8988T (cell line): ENCODE results near the gene MED12L.
"Not testable (repeated sequence)": the region's sequence is repeated elsewhere in the genome, so short reads cannot be mapped to it uniquely, and the experiment has no call there.

Source experiments
- DNase-seq: peaks from one replicate; pipeline ENCODE4 v3.0.0; 2011

Gene MED12L

DNA sequence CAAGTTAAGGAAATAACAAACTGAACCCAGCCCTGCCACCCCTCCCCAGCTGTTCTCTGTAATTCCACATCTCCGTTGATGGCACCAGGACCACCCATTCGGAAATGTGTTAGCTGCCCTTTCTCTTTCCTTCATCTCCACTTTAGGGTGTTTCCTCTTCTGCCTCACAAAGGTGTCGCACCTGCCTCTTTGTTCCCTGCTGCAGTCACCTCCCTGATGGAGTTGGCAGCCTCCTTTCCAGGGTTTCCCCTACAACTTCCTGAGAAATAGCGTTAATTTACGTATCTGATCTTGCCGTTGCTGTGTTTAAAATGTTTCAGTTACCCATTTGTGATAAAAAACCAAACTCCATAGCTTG lies 60.2 kb downstream of the MED12L start:
- DNase-seq, result no peak

DNA sequence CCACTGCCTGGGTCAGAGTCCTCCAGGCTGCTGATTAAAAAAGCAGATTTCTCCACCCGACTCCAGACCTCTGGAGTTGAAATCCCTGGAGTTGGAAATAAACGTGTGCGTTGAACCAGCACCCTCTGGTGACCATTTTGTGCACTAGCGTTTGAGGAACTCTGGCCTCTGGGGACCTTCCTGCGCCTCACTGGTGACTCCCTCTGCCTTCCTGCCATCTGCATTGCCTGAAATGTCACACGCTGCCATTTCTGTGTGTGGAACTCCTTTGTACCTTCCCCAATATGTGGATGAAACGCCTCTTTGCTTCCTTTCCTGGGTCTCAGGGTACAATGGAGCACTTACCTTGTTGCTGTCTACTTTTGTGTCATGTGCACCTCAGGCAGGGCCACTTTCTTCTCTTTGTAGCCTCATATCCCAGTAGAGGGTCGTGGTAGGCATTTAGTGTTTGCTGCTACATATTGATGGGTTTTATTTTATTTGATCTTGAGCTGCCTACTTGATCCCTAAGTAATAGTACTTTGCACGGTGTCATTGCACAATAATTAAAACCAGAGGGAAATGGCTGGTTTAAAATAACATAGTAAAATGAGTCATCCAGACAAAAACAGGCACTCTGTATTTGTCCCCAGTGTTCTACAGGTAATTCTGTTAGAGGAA lies 60.7 kb downstream of the MED12L start:
- peak; percentile 15 for DNase-seq

GRCh38 chr3:151146731-151147091 lies 61.2 kb downstream of the MED12L start:
- DNase-seq, result no peak

DNA sequence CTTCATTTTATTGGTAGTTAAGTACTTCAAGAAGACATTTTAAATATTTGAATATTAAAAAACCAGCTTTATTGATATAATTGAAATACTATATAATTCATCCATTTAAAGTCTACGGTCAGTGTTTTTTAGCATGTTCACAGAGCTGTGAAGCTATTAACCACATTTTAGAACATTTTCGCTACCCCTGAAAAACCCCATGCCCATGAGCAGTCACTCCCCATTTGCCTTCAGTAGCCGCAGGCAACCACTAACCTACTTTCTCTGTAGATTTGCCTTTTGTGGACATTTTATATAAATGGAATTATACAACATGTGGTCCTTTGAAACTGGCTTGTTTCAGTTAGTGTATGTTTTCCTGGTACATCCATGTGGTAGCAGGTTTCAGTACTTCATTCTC lies 61.8 kb downstream of the MED12L start:
- no peak for DNase-seq

DNA sequence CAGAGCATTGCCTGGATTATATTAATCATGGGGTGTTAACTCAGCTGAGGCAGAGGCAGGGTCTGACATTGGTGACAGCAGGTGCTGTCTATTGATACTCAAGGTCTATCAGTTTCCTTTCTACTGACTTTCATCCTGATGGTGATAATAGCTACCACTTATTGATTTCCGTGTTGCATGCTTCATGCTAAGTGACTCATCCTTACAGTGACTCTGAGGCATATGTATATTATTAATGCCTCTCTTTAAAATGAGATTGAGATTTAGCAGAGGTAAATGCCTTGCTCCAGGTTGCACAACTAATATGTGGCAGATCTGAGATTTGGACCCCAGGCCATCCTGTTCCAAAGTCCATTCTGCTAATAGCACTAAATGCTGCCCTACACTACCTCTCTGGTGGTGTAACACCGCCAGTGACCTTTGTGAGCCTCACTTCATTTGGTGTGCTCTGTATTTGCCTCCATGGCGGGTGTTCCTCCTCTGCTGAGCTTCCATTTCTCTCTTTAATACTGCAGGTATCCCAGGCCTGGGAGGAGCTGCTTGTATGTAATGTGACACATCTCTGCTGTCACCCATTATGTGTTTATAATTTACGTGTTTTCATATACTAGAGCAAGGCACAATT lies 67.1 kb downstream of the MED12L start:
- no peak for DNase-seq

- no peak for DNase-seq
Measured at GRCh38 chr3:151154566-151154965, 69.1 kb downstream of the MED12L start.

- no peak for DNase-seq
Measured at GRCh38 chr3:151155409-151156128, 70.1 kb downstream of the MED12L start.

GRCh38 chr3:151156618-151157216 lies 71.3 kb downstream of the MED12L start:
- no peak for DNase-seq

DNA sequence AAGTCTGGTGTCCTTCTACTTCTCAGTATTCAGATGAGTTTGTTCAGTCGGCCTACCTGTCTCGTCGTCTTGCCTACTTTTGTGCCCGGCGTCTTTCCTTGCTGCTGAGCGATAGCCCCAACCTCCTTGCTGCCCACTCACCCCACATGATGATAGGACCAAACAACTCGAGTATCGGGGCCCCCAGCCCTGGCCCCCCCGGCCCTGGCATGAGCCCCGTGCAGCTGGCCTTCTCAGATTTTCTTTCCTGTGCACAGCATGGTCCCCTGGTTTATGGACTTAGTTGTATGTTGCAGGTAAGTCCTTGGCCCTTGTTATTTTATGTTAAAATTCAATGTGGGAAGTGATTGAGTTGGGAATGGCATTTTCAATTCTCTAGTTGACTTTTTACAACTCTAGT lies 74.3 kb downstream of the MED12L start:
- no peak for DNase-seq

DNA sequence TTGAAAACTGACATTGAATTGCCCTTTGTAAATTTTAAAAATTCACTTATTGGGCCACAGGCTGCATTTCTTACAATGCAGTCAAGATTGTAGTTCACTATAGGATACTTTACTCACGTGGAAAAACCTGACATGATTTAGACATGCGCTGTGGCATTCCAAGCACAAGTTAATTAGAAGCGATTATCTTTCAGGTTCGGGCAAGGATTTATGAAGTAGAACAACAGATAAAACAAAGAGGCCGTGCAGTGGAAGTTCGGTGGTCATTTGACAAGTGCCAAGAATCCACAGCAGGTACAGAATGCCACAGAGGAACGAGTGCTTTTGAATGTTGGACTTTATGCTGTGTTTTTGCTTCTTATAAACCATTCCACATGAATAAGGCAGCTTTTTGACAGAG lies 79.8 kb downstream of the MED12L start:
- DNase-seq, result no peak

- no peak for DNase-seq
Measured at GRCh38 chr3:151166161-151166560, 80.7 kb downstream of the MED12L start.

GRCh38 chr3:151168269-151169094 lies 83.0 kb downstream of the MED12L start:
- peak; percentile 17 for DNase-seq

DNA sequence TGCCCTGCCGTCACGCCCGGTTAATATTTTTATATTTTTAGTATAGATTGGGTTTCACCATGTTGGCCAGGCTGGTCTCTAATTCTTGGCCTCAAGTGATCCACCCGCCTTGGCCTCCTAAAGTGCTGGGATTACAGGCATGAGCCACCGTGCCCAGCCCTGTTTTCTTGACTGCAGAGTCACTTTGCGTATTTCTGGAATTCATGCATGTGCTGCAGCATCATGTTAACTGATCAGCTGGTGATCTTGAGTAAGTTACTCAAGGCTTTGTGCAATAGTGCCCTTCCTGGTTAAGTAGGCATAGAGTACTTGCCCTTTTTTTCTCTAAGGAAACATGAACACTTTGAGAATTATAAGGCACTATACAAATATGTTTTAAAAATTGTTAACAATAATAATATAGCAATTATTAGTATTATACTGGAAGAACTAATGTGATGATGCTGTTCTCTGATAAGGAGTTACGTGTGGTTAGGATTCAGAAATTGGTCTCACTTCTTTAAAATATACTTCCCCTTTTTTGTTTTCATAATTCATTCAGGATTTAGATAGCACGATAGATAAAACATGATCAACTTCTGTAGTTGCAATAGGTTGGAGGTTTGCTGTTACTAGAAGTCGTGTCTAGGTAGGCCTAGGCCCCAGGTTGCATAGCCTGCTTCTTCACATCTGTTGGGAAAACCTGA lies 83.9 kb downstream of the MED12L start:
- no peak for DNase-seq

GRCh38 chr3:151169948-151170679 lies 84.7 kb downstream of the MED12L start:
- not testable (repeated sequence) for DNase-seq

DNA sequence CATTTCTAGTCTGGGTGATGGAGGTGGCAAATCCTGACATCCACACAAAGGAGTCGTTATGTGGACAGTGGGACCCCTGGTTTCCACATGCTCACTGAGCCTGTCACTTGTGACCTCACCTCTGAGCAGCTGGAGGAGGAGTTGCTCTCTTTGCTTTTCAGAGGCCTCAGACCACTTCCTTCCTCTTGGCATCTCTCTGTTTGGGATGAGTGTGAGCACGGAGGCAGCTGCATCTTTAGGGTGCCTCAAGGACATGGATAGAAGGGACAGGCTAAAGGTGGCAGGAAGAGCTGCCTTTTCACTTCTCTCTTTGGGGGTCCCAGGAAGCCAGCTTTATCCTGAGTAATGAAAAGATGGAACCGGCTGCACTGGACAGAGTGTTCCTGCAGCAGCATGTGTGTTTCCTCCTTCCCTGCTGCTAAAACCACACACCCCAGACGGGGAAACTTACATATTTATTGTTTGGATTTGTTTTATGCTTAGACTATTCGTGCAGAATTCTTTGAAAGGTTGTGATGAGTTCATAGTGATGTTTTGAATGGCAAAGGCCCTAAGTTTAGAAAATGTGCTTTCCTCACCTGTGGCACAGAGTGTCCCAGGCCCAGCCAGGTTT lies 85.8 kb downstream of the MED12L start:
- DNase-seq, result no peak

DNA sequence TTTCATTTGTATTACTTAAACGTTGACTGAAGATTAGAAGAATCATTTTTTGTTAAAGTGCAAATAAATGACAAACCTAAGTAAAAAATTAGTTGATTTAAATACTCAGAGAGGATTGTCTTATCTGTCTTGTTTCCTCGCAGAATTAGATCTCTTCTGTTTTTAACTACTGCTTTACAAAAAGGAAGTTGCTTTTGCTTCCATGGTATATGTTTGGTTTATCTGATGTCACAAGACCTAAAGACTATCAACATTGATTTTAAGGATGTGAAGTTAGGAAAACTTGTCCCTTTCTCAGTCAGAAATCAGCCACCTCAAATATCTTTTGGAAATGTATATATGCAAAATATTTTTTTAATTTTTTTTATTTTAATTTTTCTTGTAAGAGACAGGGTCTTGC lies 88.9 kb downstream of the MED12L start:
- DNase-seq, result no peak

GRCh38 chr3:151175952-151176351 lies 90.5 kb downstream of the MED12L start:
- no peak for DNase-seq

GRCh38 chr3:151178208-151178845 lies 92.9 kb downstream of the MED12L start:
- DNase-seq, result no peak

- no peak for DNase-seq
Measured at GRCh38 chr3:151182349-151183079, 97.0 kb downstream of the MED12L start.

- no peak for DNase-seq
Measured at GRCh38 chr3:151183265-151183671, 97.8 kb downstream of the MED12L start.
